Measurements from ENCODE around the gene IGSF9B.

The IGSF9B gene

DNA sequence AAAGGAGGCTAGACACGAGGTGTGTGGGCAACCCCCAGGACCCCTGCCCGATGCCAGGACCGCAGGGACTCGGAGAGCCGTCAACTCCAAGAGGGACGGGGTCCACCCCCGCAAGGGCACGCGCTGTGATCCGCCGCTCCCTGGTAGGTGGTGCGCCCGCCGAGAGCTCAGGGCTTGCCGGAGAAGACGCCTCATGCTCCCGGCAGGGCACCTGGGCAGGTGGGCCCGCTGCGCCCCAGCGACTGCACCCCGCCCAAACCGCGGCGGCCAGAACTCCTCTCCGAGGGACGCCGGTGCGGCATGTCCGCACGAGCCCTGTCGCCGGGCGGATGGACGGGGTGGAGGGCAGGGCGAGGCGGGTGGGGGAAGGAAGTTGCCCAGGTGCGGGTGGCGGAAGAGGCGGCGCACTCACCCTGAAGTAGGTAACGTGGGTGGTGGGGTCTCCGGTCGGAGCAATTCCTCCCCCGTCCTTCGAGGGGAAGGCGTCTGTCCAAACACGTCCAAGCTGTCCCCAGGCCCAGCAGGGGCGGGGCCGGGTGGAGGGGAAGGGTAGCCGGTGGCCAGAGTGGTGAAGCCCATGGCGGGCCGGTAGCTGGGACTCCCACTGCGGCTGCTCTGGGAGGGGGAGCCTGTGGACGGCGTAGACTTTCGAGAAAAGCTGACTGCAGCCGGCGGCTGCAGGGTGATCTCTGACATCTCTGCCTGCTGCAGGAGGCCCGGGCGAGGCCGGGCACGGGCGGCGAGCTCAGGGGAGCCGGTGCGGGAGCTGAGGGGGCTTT, 37.2 kb downstream of the IGSF9B start:
- no peak for DNase-seq (ENCODE audit: low spot score)

DNA sequence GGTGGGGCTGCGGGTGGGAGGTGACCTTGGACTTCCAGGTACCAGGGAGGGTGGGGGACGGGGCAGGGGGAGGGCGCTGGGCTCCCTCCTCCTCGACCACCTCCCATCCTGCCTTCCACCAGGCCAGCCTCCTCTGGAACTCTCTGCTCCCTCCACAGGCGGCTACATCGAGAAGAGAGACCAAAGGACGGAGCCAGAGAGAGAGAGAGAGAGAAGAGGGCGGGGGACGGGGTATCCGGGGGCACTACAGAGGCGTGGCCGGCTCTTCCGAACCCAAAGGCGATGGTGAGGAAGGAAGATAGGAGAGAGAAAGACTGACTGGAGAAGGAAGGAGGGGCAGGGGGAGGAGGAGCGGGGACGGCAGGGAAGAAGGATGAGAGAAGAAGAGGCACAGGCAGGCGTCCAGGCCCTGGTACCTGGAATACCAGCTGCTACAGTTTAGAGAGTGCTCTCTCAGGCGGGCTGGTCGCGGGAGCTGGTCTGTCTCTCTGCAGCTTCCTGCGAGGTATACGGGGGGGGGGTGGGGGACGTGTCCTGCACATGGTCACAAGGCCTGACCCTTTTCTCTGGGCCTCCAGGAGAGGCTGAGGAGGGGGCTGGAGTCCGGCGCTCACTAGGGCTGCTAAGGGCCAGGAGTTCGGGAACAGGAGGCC, 38.0 kb downstream of the IGSF9B start:
- no peak for DNase-seq (ENCODE audit: low spot score)

GRCh38 chr11:133917921-133918607, 38.7 kb downstream of the IGSF9B start:
- DNase-seq (ENCODE audit: low spot score), result no peak

DNA sequence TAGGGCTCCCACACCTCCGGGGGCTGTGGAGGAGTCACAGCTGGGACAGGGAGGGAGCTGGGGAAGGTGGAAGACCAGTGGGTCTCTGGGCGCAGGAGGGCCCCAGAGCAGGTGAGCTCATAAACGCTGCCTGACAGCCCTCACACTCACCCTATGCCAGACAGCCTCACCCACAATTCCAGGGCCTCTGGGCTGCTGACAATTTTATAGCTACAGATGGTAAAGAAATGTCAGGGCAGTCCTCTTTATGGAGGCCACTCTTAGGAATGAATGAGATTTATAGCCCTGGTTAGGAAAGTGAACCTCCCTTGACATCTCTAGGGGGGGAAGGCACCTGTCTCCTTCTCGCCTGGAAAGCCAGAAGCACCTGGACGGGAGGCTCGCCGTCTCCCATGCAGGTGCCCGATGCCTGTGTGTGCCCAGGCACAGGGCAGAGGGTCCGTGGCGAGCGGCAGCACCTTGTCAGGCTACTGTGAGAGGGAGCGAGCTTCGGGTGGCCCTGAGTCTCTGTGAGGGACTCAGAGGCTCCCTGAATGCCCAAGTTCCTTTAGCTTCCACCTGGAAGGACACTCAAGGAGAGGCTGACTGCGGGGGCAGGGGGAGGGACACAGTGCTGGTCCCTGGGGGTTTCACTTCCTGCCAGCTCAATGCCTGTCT, 39.9 kb downstream of the IGSF9B start:
- no peak for DNase-seq (ENCODE audit: low spot score)

DNA sequence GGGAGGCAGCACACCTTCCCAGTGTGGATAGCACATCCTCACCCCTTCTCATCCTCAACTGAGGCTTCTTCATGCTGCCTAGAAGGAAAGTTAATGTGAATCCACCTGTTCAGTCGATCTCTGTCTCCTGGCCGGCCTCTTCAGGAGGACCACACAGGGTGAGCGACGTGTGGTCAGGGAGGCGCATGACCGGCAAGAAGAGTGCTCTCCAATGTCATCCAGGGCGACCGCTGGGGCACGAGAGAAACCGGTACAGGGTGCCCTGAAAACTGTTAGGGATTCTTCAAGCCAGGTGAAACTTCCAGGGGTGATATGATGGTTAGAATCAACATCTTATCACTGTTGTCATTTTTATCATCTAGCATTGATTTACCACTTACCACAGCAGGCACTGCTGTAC, 43.0 kb downstream of the IGSF9B start:
- no peak for DNase-seq (ENCODE audit: low spot score)

DNA sequence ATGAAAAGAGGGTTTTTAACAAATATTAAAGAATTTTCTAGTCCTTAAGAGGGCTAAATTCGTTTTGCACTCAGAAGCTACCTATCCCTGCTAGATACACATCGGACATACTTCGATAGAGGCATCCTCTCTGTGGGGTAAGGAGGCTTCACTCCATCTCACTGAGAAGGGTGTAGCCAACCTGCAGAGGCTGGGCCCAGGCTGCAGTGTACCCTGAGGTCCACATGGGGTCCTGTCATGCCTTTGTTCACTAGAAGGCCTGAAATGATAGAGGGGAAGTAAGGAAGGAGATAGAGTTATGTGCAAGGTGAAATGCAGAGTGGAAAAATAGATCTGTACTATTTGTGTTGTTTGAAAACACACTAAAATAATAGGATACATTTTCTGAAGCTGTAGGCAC, 45.6 kb downstream of the IGSF9B start:
- peak; percentile 8 for DNase-seq (ENCODE audit: low spot score)

- no peak for DNase-seq (ENCODE audit: low spot score)
Measured at GRCh38 chr11:133910101-133910500, 46.7 kb downstream of the IGSF9B start.

DNA sequence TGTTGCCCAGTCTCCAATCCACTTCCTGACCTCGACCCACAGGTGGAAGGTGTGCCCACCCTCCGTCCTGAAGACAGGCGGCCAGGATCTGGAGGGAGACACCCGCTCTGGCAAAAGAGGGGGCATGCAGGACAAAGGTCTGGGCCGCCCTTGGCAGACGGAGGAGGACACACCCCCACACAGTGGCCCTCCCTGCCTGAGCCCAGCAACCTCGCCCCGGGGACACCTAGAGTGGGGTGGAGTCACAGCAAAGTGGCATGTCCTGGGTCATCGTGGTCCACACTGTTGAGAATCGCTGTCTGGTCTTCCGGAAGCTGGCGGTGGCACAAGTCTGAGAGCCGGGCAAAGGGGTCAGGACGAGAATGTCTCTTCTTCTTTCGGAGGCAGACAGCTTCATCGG, 47.9 kb downstream of the IGSF9B start:
- no peak for DNase-seq (ENCODE audit: low spot score)

DNA sequence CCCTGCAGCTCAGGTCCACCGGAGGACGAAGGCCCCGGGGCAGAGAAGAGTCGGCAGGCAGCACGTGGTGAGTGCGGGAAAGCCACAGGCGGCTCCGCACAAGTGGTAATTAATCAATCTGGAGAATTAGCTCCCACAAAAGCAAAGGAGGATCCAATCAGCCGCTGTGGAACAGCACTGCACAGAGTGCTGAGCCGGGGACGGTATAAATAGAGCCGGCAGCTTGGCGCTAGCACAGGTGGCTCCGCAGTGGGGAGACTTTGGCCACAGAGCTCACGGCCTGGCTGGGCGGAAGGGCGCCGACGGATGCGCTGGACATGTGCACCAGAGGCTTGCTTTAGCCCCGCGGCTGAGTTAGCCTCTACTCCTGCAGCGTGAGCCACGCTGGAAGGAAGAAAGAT, 48.9 kb downstream of the IGSF9B start:
- no peak for DNase-seq (ENCODE audit: low spot score)

- DNase-seq (ENCODE audit: low spot score), result no peak
Measured at GRCh38 chr11:133907216-133907615, 49.6 kb downstream of the IGSF9B start.

GRCh38 chr11:133906746-133907145, 50.0 kb downstream of the IGSF9B start:
- no peak for DNase-seq (ENCODE audit: low spot score)

DNA sequence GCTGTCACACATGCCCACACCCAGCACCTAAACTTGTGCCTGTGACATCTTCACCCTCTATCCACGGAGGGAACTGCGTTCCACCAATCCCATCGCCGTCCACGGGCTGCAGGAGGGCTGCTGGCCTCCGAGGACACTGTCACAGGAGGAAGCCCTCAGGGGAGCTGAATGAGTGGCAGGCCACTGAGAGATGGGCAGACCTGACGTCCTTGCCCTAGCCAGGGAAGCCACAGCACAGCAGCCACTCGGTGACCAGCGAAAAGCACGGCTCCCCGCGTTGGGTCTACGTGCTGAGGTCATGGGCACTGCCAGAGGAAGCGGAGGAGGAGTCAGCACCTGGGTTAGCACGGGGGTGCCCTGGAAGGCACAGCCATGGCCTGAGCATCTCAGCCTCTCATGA, 50.5 kb downstream of the IGSF9B start:
- DNase-seq (ENCODE audit: low spot score), result no peak

- no peak for DNase-seq (ENCODE audit: low spot score)
Measured at GRCh38 chr11:133905677-133906156, 51.1 kb downstream of the IGSF9B start.

DNA sequence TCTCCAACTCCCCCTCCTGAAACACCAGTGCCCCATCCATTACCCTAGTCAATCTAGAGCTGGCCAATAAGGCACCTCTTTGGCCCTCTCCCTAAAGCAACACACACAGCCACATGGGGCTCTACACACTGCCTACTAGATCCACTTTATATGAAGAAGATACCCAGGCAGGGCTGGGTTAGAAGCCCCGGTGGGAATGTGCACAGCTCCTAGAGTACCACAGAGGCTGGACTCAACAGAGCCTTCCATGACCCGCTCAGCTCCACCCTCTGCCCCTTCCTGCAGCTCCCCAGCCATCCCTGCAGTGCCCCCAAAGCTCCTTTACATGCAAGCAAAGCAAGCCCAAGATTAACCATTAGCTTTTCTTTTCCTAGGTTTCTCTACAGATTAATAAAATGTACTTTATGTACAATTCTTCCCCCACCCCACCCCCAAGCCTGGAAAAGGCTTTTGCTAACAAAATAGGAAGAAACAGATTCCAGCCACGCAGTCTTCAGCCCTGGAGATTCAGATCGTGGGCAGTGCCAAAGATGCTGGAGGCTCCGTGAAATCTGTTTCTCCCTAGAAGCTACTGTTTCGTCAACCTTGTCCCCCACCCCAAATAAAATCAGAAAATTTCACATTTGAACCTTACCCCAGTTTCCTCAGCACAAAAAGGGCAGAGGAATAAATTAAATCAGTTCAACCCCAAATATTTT, 51.8 kb downstream of the IGSF9B start:
- no peak for DNase-seq (ENCODE audit: low spot score)

DNA sequence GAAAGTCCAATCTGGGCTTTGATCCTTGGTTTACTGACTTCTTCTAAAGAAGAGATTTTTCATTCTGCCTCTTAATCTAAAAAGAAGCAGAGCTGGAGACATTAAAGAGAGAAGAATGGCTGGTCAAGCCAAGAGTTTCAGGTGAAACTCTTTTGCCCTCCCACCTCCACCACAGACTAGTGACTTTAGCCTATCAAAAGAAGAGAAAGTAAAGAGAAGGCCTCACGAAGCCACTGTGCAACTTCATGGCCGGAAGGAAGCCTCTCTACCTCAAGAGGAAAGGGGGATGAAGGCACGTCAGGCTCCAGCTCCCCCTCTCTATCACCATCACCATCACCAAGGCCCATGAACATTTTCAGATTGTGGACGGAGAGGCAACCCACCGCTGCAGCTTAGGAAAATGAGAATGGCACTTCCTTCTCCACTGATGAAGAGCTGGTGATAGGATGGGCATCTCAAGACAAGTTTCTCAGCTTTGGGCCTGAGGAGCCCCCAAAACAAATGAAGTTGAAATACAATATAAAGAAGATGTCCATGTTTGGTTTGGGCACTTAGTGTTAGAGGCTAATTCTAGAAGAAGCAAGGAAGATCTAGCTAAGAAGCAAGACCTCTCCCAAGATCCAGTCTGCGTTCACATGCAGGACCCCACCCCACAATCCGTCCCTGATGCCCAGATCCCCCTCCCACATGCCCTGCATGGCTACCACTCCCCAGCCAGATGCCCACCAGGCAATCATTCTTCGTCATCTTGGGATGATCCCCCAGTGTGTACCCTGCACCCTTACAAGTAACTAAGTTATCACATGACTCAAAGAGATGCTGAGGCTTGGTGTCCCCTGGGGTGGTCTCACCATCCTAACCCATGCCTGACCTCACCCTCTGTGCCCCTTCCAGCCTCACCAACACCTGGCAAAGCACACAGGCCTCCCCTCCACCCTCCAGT, 52.6 kb downstream of the IGSF9B start:
- no peak for DNase-seq (ENCODE audit: low spot score)

DNA sequence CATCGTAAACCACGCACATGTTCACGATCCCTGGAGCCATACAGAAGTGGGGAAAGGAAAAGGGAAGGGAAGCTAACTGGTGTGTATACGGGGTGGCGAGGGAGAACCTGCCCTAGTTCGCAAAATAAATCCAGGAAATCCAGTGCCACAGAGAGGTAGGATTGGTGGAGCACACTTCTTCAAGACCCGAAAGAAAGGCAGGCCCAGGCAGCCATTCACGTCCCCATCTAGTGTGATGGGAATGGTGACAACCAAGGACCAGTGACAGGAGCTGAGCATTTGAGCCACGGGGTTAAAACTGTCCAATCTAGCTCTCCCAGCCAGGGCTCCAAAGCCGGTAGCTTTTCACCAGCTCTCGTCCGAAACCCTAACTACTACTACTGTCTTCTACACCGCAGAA, 53.7 kb downstream of the IGSF9B start:
- no peak for DNase-seq (ENCODE audit: low spot score)

GRCh38 chr11:133902506-133902905, 54.3 kb downstream of the IGSF9B start:
- DNase-seq (ENCODE audit: low spot score), result no peak

GRCh38 chr11:133901999-133902398, 54.8 kb downstream of the IGSF9B start:
- DNase-seq (ENCODE audit: low spot score), result no peak

DNA sequence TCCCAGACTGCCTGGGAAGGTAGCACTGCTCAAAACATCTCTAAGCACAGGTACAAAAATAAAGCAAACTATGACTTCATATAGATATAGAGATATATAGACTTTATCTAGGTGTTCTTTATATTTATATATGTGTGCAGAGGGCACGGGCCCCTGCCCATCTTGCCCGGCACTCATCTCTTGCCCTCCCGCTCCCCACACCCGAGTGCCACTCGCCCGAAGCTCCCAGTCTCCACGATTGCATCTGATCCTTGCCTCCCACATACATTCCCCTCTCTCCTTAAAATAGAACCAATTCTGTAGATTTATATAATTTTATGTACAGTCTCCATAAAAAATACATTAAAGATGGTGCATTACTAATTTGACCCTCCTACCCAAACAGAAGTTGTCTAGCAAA, 55.5 kb downstream of the IGSF9B start:
- no peak for DNase-seq (ENCODE audit: low spot score)

- no peak for DNase-seq (ENCODE audit: low spot score)
Measured at GRCh38 chr11:133900176-133901105, 56.3 kb downstream of the IGSF9B start.
